NCI-H345 treated with DMSO at 0.1 percent for 48 hours (cell line): Measurements from ENCODE around the gene SURF6.
"Not testable (repeated sequence)": the region's sequence is repeated elsewhere in the genome, so short reads cannot be mapped to it uniquely, and the experiment has no call there.

ENCODE experiments used
- DNase-seq: peaks from one replicate; lab custom pipeline; 2025; ENCODE audit not compliant: unreplicated experiment; lab: John Stamatoyannopoulos, UW

SURF6 gene

DNA sequence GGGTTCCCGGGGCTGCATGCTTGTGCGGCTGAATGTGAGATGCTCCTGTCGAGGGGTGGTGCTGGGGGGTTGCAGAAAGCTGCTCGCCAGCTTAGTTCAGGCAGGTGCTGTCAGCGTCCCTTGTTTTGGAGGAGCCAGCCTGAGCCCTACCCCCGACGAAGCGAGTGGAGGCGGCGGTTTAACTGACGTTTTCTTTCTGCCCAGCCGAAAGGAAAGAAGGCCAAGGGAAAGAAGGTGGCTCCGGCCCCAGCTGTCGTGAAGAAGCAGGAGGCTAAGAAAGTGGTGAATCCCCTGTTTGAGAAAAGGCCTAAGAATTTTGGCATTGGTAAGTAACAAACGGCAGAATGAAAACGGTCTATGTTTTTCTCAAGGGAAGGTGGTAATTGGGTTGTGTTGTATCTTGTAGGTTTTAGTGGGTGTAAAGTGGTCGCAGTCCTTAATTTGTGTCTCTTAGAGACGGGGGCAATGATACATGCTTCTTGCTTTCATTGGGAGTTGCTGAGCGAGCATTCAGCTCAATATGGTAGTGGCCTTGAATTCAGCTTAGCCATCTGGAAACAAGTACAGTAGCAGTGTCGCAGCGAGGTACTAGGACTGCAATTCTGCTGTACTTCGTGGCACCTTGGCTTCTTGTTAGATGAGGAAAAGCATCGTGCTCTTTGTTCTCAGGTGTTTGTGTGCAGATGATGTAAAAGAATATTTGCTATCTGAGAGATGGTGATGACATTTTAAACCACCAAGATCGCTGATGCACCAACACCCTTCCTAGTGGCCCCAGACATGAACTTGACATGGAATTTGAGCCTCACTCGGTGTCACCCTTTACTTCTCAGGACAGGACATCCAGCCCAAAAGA, 13.0 kb upstream of the SURF6 start:
- no peak for DNase-seq

DNA sequence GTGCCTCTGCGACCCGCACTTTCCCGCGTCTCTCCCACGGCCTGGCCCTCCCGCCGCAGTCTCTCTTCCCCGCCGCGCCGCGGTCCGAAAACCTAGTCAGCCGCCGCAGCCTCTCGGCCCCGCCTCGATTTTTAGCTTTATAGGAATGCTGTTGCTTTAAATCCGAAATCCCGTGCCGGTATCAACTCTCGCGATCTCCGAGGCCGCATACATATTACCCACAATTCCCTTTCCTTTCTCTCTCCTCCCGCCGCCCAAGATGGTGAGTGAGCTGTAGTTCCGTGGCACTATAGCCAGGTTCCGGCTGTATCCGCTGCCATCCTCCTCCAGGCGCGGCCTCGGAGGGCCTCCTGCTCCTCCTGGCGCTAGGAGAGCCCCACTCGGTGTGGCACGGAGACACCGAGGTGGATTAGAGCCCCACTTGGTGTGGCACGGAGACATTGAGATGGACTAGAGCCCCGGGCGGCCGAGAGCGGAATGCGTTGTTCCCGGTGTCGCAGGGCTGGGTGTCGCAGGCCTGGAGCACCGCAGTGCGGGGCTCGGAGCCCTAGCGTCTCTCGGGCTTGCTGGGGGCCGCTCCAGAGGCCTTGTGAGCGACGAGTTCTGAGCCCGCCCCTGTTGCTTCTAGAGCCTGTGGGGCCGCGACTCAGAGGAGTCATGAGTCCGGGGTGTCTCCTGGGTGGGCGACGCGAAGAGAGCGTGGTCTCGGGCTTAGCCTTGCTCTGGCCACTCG, 12.2 kb upstream of the SURF6 start, which contains the start of the genes MED22 and RPL7A:
TSS of gene MED22 (minus strand) at position 147 of the 733 bp plus-strand sequence. CDS start 1,469 bp downstream, outside the sequence.
TSS of gene RPL7A (plus strand) at position 234 of the 733 bp plus-strand sequence. CDS start at position 260, 26 bp downstream.
- peak; percentile 88 for DNase-seq

DNA sequence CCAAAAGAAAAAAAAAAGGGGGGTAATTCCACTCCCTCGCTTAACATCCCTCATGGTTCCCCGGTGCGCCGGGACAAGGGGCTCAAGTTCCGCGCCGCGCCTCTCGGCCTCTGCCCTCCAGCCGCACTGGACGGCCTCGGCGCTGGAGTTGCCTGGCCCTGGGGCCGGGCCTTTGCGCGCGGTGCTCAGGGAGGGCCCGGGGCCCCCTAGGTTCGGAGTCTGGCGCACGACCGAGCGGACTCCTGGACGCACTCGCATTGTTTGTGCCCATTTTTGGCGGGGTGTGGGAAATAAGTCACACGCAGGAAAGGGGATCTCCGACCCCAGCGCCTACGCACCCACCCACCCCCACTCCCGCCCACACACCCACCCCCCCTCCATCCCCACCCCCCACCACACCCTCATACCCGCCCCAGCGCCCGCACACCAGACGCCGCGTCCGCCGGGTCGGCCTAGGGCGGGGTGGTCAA, 11.6 kb upstream of the SURF6 start:
- DNase-seq = peak; percentile 11

DNA sequence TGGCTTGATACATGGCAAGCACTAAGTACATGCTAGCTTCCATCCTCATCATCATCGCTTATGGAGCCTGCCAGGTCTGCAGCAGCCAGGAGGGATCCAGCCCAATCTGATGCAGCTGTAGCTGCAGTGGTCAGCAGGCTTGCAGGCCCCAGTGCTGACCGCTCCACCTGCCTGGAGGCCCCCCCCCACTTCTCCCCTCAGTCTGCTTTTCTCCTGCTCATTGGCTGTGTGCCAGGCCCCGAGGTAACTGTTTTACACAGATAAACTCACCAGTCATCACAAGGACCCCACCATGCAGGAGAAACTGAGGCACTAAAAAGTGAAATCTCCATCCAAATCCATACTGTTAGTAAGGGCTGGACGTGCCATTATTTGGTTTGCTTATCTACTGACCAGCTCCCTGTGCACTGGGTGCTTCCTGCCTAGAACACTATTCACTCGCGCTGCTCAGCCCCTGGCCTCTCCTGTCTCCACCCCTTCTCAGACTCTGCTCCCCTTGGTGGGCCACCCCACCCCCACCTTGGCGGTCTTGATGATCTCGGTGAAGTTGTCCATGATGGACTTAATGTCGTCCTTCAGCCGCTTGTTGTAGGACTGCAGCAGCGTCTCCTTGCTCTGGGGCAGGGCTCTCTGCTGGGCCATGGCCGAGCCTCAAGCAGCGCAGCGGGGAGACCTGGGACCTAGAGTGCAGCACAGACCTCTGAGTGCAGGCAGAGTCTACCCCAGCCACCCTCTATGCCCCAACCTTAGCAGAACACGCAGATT, 10.2 kb upstream of the SURF6 start:
- DNase-seq = no peak

DNA sequence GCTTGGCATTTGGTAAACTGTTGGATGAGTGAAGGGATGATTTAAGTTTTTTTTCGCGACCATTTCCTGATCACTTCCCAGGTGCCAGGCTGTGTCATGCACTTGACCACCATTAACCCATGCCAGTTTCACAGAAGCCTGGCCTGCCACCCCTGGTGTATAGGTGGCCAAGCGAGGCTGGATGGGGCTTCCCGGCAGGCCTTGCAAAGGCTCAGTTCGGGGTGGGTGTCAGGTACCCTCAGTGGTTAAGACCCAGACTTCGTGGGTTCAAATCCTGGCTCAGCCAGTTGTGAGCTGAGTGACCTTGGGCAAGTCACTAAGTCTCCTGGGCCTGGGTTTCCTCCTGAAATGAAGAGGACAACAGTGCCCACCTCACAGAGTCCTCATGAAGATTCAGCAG, 9.6 kb upstream of the SURF6 start:
- no peak for DNase-seq

DNA sequence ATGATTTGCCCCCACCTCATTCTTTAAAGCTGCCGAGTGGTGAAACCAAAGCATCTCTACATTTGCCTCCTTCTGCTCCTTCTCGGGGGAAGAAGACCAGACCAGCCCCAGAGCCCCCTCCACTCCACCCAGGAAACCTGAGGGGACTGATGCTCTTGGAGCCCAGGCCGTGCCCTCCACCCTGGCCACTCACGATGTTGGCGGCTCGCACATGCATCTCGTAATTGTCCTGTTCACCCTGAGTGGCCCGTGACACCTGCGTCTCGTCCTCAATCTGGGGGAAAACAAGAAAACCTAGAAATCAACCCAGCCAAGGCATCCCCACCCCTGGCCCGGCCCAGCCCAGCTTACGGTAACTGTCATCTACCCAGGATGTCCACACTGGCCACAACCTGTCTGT, 9.0 kb upstream of the SURF6 start:
- no peak for DNase-seq

DNA sequence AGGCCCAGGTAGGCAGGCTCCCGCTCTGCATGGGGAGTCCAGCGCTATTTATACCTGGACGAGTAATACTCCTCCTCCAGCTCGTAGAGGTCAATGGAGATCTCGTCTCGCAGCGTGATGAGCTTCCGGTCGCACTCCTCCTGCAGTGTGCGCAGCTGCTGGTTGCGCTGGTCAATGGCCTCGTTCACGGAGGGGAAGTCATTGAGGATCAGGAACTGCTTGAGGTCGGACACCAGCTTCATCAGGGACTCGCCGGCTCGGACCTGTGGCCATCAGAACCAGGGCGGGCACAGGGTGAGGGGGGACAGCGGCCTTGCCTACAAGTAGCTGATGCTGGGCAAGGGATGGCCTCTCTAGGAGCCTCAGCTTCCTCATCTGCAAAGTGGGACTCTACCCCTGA, 8.1 kb upstream of the SURF6 start:
- no peak for DNase-seq

DNA sequence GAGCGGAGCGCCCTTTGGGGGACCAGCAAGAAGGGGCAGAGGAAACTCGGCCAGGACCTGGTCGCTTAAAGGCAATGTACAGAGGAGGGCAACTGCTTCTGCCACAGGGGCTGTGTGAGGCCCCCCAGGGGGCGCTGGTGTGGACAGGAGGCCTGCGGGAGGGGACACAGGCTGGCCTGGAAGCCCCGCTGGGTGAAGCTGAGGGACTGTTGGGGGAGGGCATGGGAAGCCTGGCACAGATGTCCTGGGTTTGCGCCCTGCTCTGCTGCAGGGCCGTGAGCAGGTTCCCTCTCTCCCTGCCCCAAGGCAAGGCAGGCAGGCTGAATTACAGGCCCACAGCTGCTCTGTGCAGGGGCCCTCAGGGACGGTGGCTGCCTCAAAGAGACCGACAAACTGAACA, 6.6 kb upstream of the SURF6 start:
- no peak for DNase-seq

DNA sequence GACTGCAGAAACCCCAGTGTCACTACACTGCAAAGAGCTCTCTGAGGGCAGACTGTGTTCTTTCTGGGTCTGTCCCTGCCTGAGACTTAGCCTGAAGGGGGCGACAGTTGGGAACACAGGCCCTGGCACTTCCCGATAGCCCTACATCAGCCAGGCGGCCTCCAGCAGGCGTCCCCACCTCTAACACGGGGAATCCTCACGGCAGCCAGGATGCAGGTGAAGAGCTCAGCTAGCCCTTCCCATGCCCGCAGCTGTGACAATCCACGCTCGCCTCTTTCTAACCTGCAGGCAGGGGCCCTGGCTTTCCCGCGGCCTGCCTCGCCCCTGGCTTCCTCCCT, 6.0 kb upstream of the SURF6 start:
- no peak for DNase-seq

DNA sequence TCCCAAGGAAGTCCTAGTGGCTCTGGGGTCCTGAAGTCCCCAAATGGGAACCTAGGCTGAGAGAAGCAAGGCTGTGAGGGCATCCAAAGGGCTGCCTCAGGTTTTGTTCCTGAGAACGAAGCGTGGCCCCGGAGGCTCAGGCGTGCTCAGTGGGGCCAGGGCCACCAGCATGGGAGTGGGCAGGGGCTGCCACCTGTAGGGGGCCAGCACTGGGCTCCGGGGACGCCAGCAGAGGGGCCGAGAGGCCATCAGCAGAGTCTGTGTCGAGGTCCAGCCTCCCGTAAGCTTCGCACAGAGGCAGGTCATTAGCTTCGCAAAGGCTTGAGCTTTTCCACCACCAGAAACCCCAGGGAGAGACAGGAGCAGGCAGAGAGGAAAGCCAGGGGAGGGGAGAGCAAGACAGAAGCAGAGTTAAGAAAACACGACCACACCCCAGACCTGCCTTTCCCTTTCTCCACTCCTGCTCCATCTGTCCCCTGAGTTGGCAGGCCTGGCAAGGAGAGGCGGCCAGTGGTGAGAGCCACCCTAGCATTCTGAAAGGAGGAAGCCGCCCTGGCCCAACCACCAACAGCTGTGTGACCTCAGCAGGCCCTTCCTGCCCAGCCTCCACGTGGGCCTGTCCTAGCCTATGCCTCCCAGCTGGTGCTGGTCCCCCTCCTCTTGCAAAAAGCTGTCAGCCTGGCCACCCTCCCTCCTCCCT, 5.5 kb upstream of the SURF6 start:
- no peak for DNase-seq

DNA sequence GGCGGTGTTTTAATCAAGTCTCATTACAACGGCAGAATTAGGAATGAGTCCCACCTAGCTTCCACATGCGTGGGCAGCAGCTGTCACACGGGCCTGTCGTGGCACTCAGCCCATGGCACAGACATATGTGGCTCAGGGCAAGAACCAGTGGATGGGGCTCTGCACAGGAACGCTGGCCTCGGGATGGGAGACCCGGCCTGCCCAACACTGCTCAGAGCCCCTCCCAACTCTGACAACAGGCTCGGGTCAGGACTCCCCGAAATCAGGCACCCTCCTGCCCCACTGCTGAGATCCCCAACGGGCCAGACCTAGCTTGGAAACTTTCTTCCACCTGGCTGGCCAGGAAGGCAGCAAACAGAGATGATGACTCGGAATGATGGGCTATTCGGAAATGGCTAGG, 4.9 kb upstream of the SURF6 start:
- DNase-seq = no peak

DNA sequence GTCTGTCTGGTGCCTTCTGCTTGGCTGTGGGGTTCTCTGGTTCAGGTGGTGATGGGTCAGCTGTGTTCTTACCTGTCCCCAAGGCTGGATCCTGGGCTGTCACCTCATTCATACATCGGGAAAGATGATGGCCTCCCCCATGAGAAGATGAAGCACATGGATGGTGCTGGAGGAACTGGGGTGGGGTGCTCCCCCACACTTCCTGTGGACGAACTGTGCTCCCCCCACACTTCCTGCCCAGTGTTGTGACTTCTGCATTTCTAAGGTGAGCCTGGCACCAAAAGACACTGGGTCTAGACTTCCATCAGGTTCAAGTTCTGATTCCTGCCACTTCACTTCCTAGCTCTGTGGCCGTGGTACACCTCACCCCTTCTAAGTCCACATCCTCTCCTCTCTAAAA, 4.3 kb upstream of the SURF6 start:
- no peak for DNase-seq

DNA sequence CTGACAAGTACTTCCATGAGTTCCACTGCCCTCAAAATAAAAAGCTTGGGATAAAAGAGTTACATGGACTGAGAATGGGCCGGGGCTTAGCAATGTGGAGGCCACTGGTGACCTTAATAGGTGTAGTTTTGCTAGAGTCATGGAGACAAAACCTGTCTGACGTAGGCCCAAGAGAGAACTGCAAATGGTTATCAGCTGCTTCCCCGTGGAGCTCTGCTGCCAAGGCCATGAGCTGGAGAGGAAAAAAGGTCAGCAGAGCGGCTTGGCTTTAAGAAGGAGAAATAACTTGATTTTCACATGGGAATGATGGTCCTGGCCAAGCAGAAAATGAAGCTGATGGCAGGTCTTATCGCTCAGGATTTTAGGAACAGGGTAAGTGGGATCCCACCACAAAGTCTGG, 3.7 kb upstream of the SURF6 start:
- DNase-seq = no peak

DNA sequence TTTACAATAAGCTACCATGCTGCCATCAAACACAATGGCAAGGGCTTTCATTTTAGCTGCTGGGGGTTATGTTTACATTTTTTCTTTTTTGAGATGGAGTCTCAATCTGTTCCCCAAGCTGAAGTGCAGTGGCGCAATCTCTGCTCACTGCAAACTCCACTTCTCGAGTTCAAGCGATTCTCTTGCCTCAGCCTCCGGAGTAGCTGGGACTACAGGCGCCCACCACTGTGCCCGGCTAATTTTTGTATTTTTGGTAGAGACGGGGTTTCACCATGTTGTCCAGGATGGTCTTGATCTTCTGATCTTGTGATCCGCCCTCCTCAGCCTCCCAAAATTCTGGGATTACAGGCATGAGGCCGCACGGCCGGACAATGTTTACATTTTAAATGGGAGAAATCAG, 1.1 kb downstream of the SURF6 start:
- not testable (repeated sequence) for DNase-seq

DNA sequence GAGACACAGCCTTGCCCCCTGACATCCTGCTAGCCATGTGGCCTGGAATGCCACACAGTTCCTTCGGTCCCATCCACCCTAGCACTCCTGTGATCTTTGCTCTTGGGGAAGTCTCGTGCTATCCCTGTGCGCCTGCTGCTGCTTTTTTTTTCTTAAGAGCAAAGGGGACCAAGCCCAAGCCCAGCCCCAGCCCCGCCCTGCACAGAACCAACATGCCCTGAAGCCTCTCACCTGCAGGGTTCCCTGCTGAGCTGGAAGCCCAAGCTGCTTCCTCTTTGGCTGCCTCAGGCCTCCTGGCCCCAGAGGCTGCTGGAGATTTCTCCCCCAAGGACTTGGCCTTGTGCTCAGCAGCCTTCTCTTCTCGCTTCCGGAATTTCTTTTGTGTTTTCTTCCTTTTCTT, 1.8 kb downstream of the SURF6 start:
- no peak for DNase-seq

DNA sequence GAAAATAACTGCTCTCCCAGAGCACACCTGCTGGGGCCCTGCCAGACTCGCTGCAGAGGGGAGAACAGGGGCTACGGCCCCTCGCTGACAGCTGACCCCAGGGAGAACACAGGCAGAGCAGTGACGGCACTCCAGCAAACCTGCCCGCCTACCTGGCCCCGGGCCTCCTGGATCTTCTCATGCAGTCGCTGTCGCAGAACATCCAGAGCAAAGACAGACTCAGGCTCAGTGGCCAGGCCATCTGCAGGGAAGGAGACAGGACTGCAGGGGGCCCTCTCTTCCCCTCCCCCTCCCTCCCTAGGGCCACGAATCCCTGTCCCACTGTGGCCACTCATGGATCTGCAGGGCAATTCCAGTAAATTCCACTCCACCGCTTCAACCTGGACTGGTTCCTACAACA, 2.4 kb downstream of the SURF6 start:
- no peak for DNase-seq

DNA sequence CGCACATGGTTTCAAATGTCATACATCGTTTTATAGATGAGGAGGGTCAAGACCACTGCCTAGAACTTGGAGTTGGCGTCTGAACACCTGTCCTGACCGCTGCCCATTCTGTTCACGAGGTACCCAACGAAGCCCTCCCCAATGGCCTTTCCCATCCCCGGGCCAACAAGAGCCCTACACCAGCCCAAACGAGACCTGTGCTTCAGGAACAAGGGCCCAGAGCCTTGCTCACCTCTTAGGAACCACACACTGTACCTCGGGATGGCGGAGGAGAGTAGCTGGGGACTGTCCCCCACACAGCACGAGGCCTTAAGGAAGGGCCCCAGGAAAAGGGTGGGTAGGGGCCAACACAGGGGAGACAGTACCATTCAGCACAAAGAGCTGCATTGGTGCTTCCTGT, 3.0 kb downstream of the SURF6 start:
- DNase-seq = no peak

DNA sequence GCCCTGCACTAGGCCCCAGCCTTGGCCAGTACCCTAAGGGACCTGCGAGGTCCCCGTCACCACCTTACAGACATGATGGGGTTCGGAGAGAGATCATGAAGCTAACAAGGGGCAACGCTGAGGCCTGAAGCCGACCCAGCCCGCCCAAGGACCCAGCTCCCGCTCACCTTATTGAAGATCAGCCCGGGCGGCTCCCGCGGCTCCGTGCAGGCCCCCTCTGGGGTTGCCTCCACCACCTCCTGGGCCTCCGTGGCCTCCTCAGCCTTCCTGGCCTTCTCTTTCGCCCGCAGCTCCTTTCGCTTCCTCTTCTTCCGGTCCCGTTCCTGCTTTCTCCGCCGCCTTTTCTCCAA, 3.6 kb downstream of the SURF6 start:
- no peak for DNase-seq

DNA sequence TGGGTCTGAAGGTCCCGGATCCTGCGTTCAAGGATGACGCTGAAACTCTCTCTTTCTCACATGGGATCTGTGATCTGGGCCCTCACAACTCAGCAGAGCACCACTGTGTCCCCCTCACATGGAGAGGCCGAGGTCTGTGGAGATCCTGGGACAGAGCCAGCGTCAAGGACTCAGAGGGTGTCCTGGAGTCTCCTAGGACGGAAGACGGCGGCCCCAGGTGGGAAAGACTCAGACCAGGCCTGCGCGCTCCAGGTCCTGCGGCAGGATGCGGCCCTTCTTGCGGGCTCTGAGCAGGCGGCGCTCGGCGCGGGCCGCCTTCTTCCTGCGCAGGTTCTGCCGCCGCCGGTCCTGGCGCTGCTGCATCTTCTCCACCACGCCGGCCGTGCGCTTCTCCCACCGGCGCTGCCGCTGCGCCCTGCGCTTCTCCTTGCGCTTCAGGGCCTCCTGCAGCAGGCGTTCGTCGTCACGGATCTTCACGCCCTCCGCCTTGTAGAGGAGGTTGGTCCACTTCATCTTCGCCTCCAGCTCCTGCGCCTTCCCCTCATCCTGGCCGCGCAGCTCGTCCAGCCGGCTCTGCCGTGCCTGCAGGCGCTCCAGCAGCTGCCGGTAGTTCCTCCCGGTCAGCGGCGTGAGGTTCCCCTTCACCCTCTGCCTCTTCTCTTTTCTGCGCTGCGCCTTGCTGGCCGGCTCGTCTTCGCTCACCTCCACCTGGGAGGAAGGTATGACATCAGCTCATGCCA, 4.2 kb downstream of the SURF6 start:
- no peak for DNase-seq

DNA sequence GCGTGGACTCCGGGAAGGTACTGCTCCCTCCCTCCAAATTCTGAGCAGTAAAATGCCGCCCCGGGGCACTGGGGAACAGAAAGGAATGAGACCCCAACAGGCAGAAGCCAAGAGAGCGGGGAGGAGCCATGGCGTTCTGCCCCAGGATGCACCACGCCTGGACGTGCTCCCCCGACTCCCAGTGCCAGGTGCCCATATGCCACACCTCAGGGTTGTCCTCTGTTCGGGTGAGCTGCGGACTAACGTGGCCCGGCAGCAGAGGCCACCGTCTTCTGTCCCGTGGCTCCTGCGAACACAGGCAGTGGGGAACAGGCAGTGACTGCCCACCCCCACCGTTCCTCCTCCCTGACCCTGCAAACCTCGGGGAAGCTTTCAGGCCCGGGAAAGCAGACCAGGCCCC, 4.8 kb downstream of the SURF6 start:
- no peak for DNase-seq
